ENCODE measurements around the gene ENTPD8. TPM values are rescaled to one million over a fixed set of nuclear protein-coding genes. Genes with fewer than 3 reads are reported as not detected.
A peak's percentile ranks its signal among the peaks of the same experiment; 100 is the strongest.

The ENTPD8 gene
- total RNA-seq, 1 donor from 2014 or later = 0.31 TPM

GRCh38 chr9:137447722-137448601, 6.8 kb upstream of the ENTPD8 start:
- no peak for DNase-seq

- DNase-seq = no peak
Measured at GRCh38 chr9:137446851-137447471, 5.8 kb upstream of the ENTPD8 start.

GRCh38 chr9:137445930-137446431, 4.8 kb upstream of the ENTPD8 start:
- DNase-seq = no peak

- peak; percentile 81 for DNase-seq
Measured at GRCh38 chr9:137445275-137445807, 4.2 kb upstream of the ENTPD8 start.

GRCh38 chr9:137444106-137444790, 3.1 kb upstream of the ENTPD8 start:
- DNase-seq = no peak

GRCh38 chr9:137441935-137442321, 771 bp upstream of the ENTPD8 start:
- DNase-seq = no peak

GRCh38 chr9:137439158-137439714, 1.9 kb downstream of the ENTPD8 start:
- no peak for DNase-seq

GRCh38 chr9:137438591-137439157, 2.5 kb downstream of the ENTPD8 start:
- no peak for DNase-seq

- DNase-seq = no peak
Measured at GRCh38 chr9:137437691-137438590, 3.2 kb downstream of the ENTPD8 start.

- no peak for DNase-seq
Measured at GRCh38 chr9:137436761-137437600, 4.2 kb downstream of the ENTPD8 start.

- no peak for DNase-seq
Measured at GRCh38 chr9:137435980-137436760, 5.0 kb downstream of the ENTPD8 start.

GRCh38 chr9:137435381-137435891, 5.7 kb downstream of the ENTPD8 start:
- no peak for DNase-seq

- no peak for DNase-seq
Measured at GRCh38 chr9:137434498-137435380, 6.4 kb downstream of the ENTPD8 start.

- DNase-seq = no peak
Measured at GRCh38 chr9:137433916-137434431, 7.2 kb downstream of the ENTPD8 start.

- no peak for DNase-seq
Measured at GRCh38 chr9:137433349-137433915, 7.7 kb downstream of the ENTPD8 start.

- DNase-seq = no peak
Measured at GRCh38 chr9:137432687-137433348, 8.3 kb downstream of the ENTPD8 start.

Measured in tongue (tissue), 2 donors.